Measurements from ENCODE around the gene RCHY1. TPM values are rescaled to one million over a fixed set of nuclear protein-coding genes. Genes with fewer than 3 reads are reported as not detected.
A peak's percentile ranks its signal among the peaks of the same experiment; 100 is the strongest.

The RCHY1 gene
- total RNA-seq, 2 experiments from 2014 or later, result 33.6 to 37.0 TPM

- Mint-ChIP-seq H3K9me3 (no peaks in the 10 kb centered on the region), H3K27ac (no peak overlapping the region), H3K27me3 (no peaks in the 10 kb centered on the region), H3K4me3 (no peak overlapping the region), H3K36me3 (ENCODE audit: low read depth) (peaks cover 62% of the 10 kb centered on the region), H3K4me1 (ENCODE audit: low read depth) (peaks cover 43% of the 10 kb centered on the region)
- Histone ChIP-seq H3K4me3 (ENCODE audit: low read length) (peak overlapping the region; percentile 77), H3K27me3 (ENCODE audit: control insufficient read depth in 1 of 2, insufficient read depth in 2 of 2, low read length in 2 of 2) (no peaks in the 10 kb centered on the region), H3K9me3 (ENCODE audit: control insufficient read depth in 1 of 2, insufficient read depth in 1 of 2, low read length in 2 of 2) (no peaks in the 10 kb centered on the region), H3K27ac (ENCODE audit: low read depth in 1 of 2, low read length in 2 of 2) (peak overlapping the region; percentile 94 to 97), H3K36me3 (ENCODE audit: insufficient read depth, low read length) (peaks cover 31% of the 10 kb centered on the region), H3K4me1 (ENCODE audit: insufficient read depth, low read length) (peaks cover 18% of the 10 kb centered on the region)
- DNase-seq (peak in 6 of 14 experiments; percentile 5 to 69 (median 34)), ATAC-seq (ENCODE audit: poor library complexity) (no peak)
- intact Hi-C loops (cut with DNase I, micrococcal nuclease), result loop anchor here (1.0 to 10.0 kb wide), 10 partner anchors 117 to 1640 kb away; partner anchors contain the start of genes G3BP2 (in 2 of the 2), NUP54 (in 2 of the 2), CCNG2 (in 1 of the 2) and CDKL2 (in 1 of the 2)
- CTCF ChIA-PET, result interaction anchor here (1.0 to 2.7 kb wide), 2 partner anchors 15 to 209 kb away, joined by 3 to 8 read pairs; partner anchors contain the start of gene USO1
- POLR2A ChIA-PET, result interaction anchor here (0.7 to 3.6 kb wide), 20 partner anchors 9 to 1562 kb away, joined by 3 to 46 read pairs (median 4); partner anchors contain the start of genes CDKL2, G3BP2, NAAA and NUP54
- no peak for TF ChIP-seq CTCF (IDR thresholded peaks at IDR 0.05)
These were observed 878 bp upstream of the RCHY1 start for GRCh38 chr4:75514949-75515612.

- POLR2A ChIA-PET, result interaction anchor here (0.8 to 3.6 kb wide), 14 partner anchors 8 to 573 kb away, joined by 3 to 46 read pairs (median 8); partner anchors contain the start of genes CDKL2, G3BP2, NAAA and SDAD1
- H3K36me3 Mint-ChIP-seq (ENCODE audit: low read depth), result peaks cover 64% of the 10 kb centered on the region
- H3K27me3 Mint-ChIP-seq, result no peaks in the 10 kb centered on the region
- Histone ChIP-seq H3K27ac (ENCODE audit: low read depth in 1 of 2, low read length in 2 of 2) (peak overlapping the region; percentile 94 to 97), H3K36me3 (ENCODE audit: insufficient read depth, low read length) (peaks cover 26% of the 10 kb centered on the region), H3K9me3 (ENCODE audit: control insufficient read depth in 1 of 2, insufficient read depth in 1 of 2, low read length in 2 of 2) (no peaks in the 10 kb centered on the region), H3K4me3 (ENCODE audit: low read length) (peak overlapping the region; percentile 77), H3K4me1 (ENCODE audit: insufficient read depth, low read length) (peaks cover 21% of the 10 kb centered on the region), H3K27me3 (ENCODE audit: control insufficient read depth in 1 of 2, insufficient read depth in 2 of 2, low read length in 2 of 2) (no peaks in the 10 kb centered on the region)
- H3K9me3 Mint-ChIP-seq, result no peaks in the 10 kb centered on the region
- DNase-seq, result no peak
- CTCF ChIA-PET, result interaction anchor here (1.0 to 2.7 kb wide), 4 partner anchors 17 to 232 kb away, joined by 3 to 8 read pairs (median 4); partner anchors contain the start of gene USO1
- intact Hi-C loops (cut with DNase I, micrococcal nuclease), result loop anchor here (1.0 to 10.0 kb wide), 8 partner anchors 159 to 1641 kb away; partner anchors contain the start of genes G3BP2 (in 2 of the 2), CCNG2 (in 1 of the 2), NAAA (in 1 of the 2) and NUP54 (in 1 of the 2)
- no peak overlapping the region for H3K27ac Mint-ChIP-seq
- TF ChIP-seq CTCF (IDR thresholded peaks at IDR 0.05), result no peak
- H3K4me1 Mint-ChIP-seq (ENCODE audit: low read depth), result peaks cover 32% of the 10 kb centered on the region
- ATAC-seq (ENCODE audit: poor library complexity), result no peak
- no peak overlapping the region for H3K4me3 Mint-ChIP-seq
These were observed 575 bp downstream of the RCHY1 start for GRCh38 chr4:75513526-75514130.

All from CD4-positive, alpha-beta T cell (primary cell).